ENCODE measurements around the gene MOCS3.
"Not testable (repeated sequence)": the region's sequence is repeated elsewhere in the genome, so short reads cannot be mapped to it uniquely, and the experiment has no call there.

Gene MOCS3

GRCh38 chr20:50932016-50932485 lies 26.6 kb upstream of the MOCS3 start:
- no peak for DNase-seq (ENCODE audit: low read depth)

GRCh38 chr20:50932691-50933280 lies 25.8 kb upstream of the MOCS3 start:
- no peak for DNase-seq (ENCODE audit: low read depth)

GRCh38 chr20:50933589-50933988 lies 25.0 kb upstream of the MOCS3 start:
- DNase-seq (ENCODE audit: low read depth): no peak

- DNase-seq (ENCODE audit: low read depth): no peak
Measured at GRCh38 chr20:50943069-50943468, 15.5 kb upstream of the MOCS3 start.

- no peak for DNase-seq (ENCODE audit: low read depth)
Measured at GRCh38 chr20:50948132-50948785, 10.4 kb upstream of the MOCS3 start.

GRCh38 chr20:50953196-50953595 lies 5.4 kb upstream of the MOCS3 start:
- no peak for DNase-seq (ENCODE audit: low read depth)

GRCh38 chr20:50953821-50954220 lies 4.8 kb upstream of the MOCS3 start:
- DNase-seq (ENCODE audit: low read depth): no peak

GRCh38 chr20:50957276-50957675 lies 1.3 kb upstream of the MOCS3 start:
- no peak for DNase-seq (ENCODE audit: low read depth)

- peak; percentile 83 for DNase-seq (ENCODE audit: low read depth)
Measured at GRCh38 chr20:50957798-50958614, 612 bp upstream of the MOCS3 start, which contains the start of gene DPM1. Gene DPM1, minus strand, starts transcription at chr20:50958532. Its CDS starts 9 bp downstream, at chr20:50958523.

- DNase-seq (ENCODE audit: low read depth): no peak
Measured at GRCh38 chr20:50959543-50960126, 1.0 kb downstream of the MOCS3 start.

GRCh38 chr20:50967586-50967985 lies 9.0 kb downstream of the MOCS3 start:
- no peak for DNase-seq (ENCODE audit: low read depth)

- no peak for DNase-seq (ENCODE audit: low read depth)
Measured at GRCh38 chr20:50968289-50968688, 9.7 kb downstream of the MOCS3 start.

- no peak for DNase-seq (ENCODE audit: low read depth)
Measured at GRCh38 chr20:50969435-50969834, 10.8 kb downstream of the MOCS3 start.

GRCh38 chr20:50969912-50970311 lies 11.3 kb downstream of the MOCS3 start:
- DNase-seq (ENCODE audit: low read depth): no peak

GRCh38 chr20:50975701-50976330 lies 17.2 kb downstream of the MOCS3 start:
- DNase-seq (ENCODE audit: low read depth): no peak

GRCh38 chr20:50977066-50978021 lies 18.7 kb downstream of the MOCS3 start:
- no peak for DNase-seq (ENCODE audit: low read depth)

GRCh38 chr20:50978533-50978932 lies 19.9 kb downstream of the MOCS3 start:
- not testable (repeated sequence) for DNase-seq (ENCODE audit: low read depth)

GRCh38 chr20:50980071-50980681 lies 21.6 kb downstream of the MOCS3 start:
- no peak for DNase-seq (ENCODE audit: low read depth)

GRCh38 chr20:50980851-50981713 lies 22.5 kb downstream of the MOCS3 start:
- DNase-seq (ENCODE audit: low read depth): peak; percentile 21

- no peak for DNase-seq (ENCODE audit: low read depth)
Measured at GRCh38 chr20:50981714-50982048, 23.1 kb downstream of the MOCS3 start.
